Panc1 (cell line): ENCODE data around the gene SLC6A13. TPM values are rescaled to one million over a fixed set of nuclear protein-coding genes. Genes with fewer than 3 reads are reported as not detected.

ENCODE experiments used
- ATAC-seq: fragments of 200-7000 bp; cut with Tn5 transposase; 2 replicates; pipeline ENCODE4 v1.9.1; 2020; ENCODE audit warnings: mild to moderate bottlenecking, moderate library complexity
- BruUV-seq: library from RNA; stranded (reverse); fragments of 400-500 nt; replicated peaks from 2 replicates; lab custom pipeline; 2021; lab: Mats Ljungman, UMichigan
- CTCF ChIA-PET: fragments of 300-600 bp; sonication (Branson Sonifier 250); formaldehyde crosslinking; loops from one replicate; lab custom pipeline; 2022; ENCODE audit warnings: antibody characterized with exemption; lab: Charles Lee
- POLR2A ChIA-PET: fragments of 300-600 bp; sonication (Branson Sonifier 250); formaldehyde crosslinking; loops from one replicate; lab custom pipeline; 2022; ENCODE audit warnings: antibody characterized with exemption; lab: Charles Lee
- DNase-seq: peaks from one replicate; pipeline ENCODE4 v3.0.0-alpha.2; 2010; ENCODE audit warnings: low read depth, low spot score
- H3K27ac ChIP-seq: 2 replicates; pipeline ENCODE4 v1.5.1; 2011; ENCODE audit warnings: mild to moderate bottlenecking, low read length, inconsistent platforms
- H3K27me3 ChIP-seq: fragments of 200-500 bp; sonication (Bioruptor generic); 2 replicates; pipeline ENCODE4 v1.6.0; 2014; ENCODE audit warnings: low read length, inconsistent platforms; ENCODE audit not compliant: control insufficient read depth, insufficient read depth
- H3K36me3 ChIP-seq: fragments of 200-500 bp; sonication (Bioruptor generic); 2 replicates; pipeline ENCODE4 v1.5.1; 2014; ENCODE audit warnings: inconsistent platforms, mild to moderate bottlenecking, low read length, moderate library complexity; ENCODE audit not compliant: control insufficient read depth, insufficient read depth
- H3K4me1 ChIP-seq: 2 replicates; pipeline ENCODE4 v1.5.1; 2011; ENCODE audit warnings: inconsistent platforms, mild to moderate bottlenecking, low read length, moderate library complexity; ENCODE audit not compliant: control insufficient read depth, insufficient read depth
- H3K4me3 ChIP-seq, 2 experiments: 2 replicates each; pipeline ENCODE4 v1.5.1; 2011 to 2012; ENCODE audit warnings: low read depth in 2 of 2, low read length in 2 of 2, mild to moderate bottlenecking in 2 of 2, inconsistent platforms in 1 of 2, moderate library complexity in 1 of 2
- H3K9me3 ChIP-seq: fragments of 200-500 bp; sonication (Bioruptor generic); 2 replicates; pipeline ENCODE4 v1.5.1; 2014; ENCODE audit warnings: low read depth, mild to moderate bottlenecking, inconsistent platforms, low read length, moderate library complexity; ENCODE audit not compliant: control insufficient read depth, insufficient read depth
- CTCF ChIP-seq: fragments of 450-650 bp; IDR thresholded peaks from 2 replicates; pipeline ENCODE4 v1.5.1; 2017; ENCODE audit warnings: mild to moderate bottlenecking
- POLR2AphosphoS5 ChIP-seq: IDR thresholded peaks from 2 replicates; pipeline ENCODE4 v1.6.1; 2012; ENCODE audit warnings: mild to moderate bottlenecking, low read depth, low read length, moderate library complexity
- REST ChIP-seq, 2 experiments: IDR thresholded peaks; 2 replicates each; pipeline ENCODE4 v1.6.1; 2011 to 2012; ENCODE audit warnings: low read depth in 2 of 2, control low read depth in 1 of 2, low read length in 1 of 2, mild to moderate bottlenecking in 1 of 2, moderate library complexity in 1 of 2; ENCODE audit not compliant: insufficient read depth in 1 of 2
- SIN3A ChIP-seq: IDR thresholded peaks from 2 replicates; pipeline ENCODE4 v1.6.1; 2012; ENCODE audit warnings: low read depth, mild to moderate bottlenecking, low read length, moderate library complexity, borderline replicate concordance; ENCODE audit not compliant: insufficient read depth
- TCF7L2 ChIP-seq: IDR thresholded peaks from 2 replicates; pipeline ENCODE4 v1.6.1; 2011; ENCODE audit warnings: mild to moderate bottlenecking, low read depth, low read length, inconsistent platforms
- in situ Hi-C: cut with HindIII; loops from 2 replicates; pipeline ENCODE4 v1.10.0; 2016; ENCODE audit warnings: low sequenced_read_pairs, low pct_unique_long_range_greater_than_20kb
- intact Hi-C: fragments of 100-400 bp; cut with micrococcal nuclease; formaldehyde crosslinking; loops from one replicate; pipeline ENCODE4 v1.10.0; 2022; ENCODE audit not compliant: unreplicated experiment
- total RNA-seq: library from RNA; stranded (reverse); gene quantifications from one replicate; pipeline ENCODE4 v1.2.1, GENCODE V29; 2021; ENCODE audit not compliant: unreplicated experiment

The SLC6A13 gene
- total RNA-seq, 1 experiment from 2014 or later = 0.57 TPM

GRCh38 chr12:268483-268840, 5.8 kb upstream of the SLC6A13 start:
- BruUV-seq = no TSS peak
- ATAC-seq = no peak

GRCh38 chr12:267581-268482, 5.2 kb upstream of the SLC6A13 start:
- Histone ChIP-seq H3K27ac (no peak overlapping the region), H3K27me3 (no peaks in the 10 kb centered on the region), H3K9me3 (no peaks in the 10 kb centered on the region), H3K36me3 (no peaks in the 10 kb centered on the region), H3K4me1 (no peaks in the 10 kb centered on the region), H3K4me3 (no peak overlapping the region)
- ATAC-seq = no peak
- ChIA-PET POLR2A (no interaction called here), CTCF (no interaction called here)
- no peak for DNase-seq
- no peak for TF ChIP-seq SIN3A
- no peak for TF ChIP-seq REST (IDR thresholded peaks at IDR 0.05; ENCODE audit: insufficient read depth in 1 of 2, low read depth in 2 of 2, low read length in 1 of 2)
- TF ChIP-seq TCF7L2 = no peak
- no peak for TF ChIP-seq POLR2AphosphoS5
- no TSS peak for BruUV-seq
- in situ Hi-C loops = no loop called here
- intact Hi-C loops = no loop called here

More at GRCh38 chr12:268483-268840, 5.8 kb upstream of the SLC6A13 start:
- in situ Hi-C loops (no loop called here), intact Hi-C loops (no loop called here)
- TF ChIP-seq CTCF (no peak), SIN3A (no peak), REST (IDR thresholded peaks at IDR 0.05; ENCODE audit: insufficient read depth in 1 of 2, low read depth in 2 of 2, low read length in 1 of 2) (no peak), POLR2AphosphoS5 (no peak), TCF7L2 (no peak)
- CTCF ChIA-PET = no interaction called here
- no peaks in the 10 kb centered on the region for H3K27me3 ChIP-seq
- no peak for DNase-seq
- H3K9me3 ChIP-seq = no peaks in the 10 kb centered on the region
- no peaks in the 10 kb centered on the region for H3K36me3 ChIP-seq
- H3K27ac ChIP-seq = no peak overlapping the region
- no peaks in the 10 kb centered on the region for H3K4me1 ChIP-seq
- POLR2A ChIA-PET = no interaction called here
- H3K4me3 ChIP-seq = no peak overlapping the region
